Caco-2 (cell line): ENCODE measurements around the gene RBM20. TPM values are rescaled to one million over a fixed set of nuclear protein-coding genes. Genes with fewer than 3 reads are reported as not detected.

Source experiments
- BruUV-seq: library from RNA; stranded (reverse); fragments of 400-500 nt; replicated peaks from 2 replicates; lab custom pipeline; 2021; lab: Mats Ljungman, UMichigan
- CTCF ChIA-PET: fragments of 300-600 bp; sonication (Branson Sonifier 250); formaldehyde crosslinking; loops from one replicate; lab custom pipeline; 2022; ENCODE audit warnings: antibody characterized with exemption; lab: Charles Lee
- POLR2A ChIA-PET: fragments of 300-600 bp; sonication (Branson Sonifier 250); formaldehyde crosslinking; loops from one replicate; lab custom pipeline; 2022; ENCODE audit warnings: antibody characterized with exemption; lab: Charles Lee
- DNase-seq, 2 experiments: peaks; one replicate each; pipeline versions ENCODE4 v3.0.0 to v3.0.0-alpha.2; 2020 to 2022
- H3K27me3 ChIP-seq: replicated peaks from 2 replicates; pipeline ENCODE4 v1.6.0; 2011; ENCODE audit warnings: low read length; ENCODE audit not compliant: control insufficient read depth, insufficient read depth
- H3K36me3 ChIP-seq: 2 replicates; pipeline ENCODE4 v1.5.1; 2011; ENCODE audit warnings: low read length; ENCODE audit not compliant: control insufficient read depth, insufficient read depth
- H3K4me1 ChIP-seq: fragments of 250-450 bp; sonication (Bioruptor Pico); 2 replicates; pipeline ENCODE4 v1.5.1; 2020; ENCODE audit warnings: mild to moderate bottlenecking
- H3K4me3 ChIP-seq: 2 replicates; pipeline ENCODE4 v1.5.1; 2011; ENCODE audit warnings: low read depth, mild to moderate bottlenecking, control low read depth, low read length
- H3K9me3 ChIP-seq: fragments of 250-450 bp; sonication (Bioruptor Pico); 2 replicates; pipeline ENCODE4 v1.5.1; 2020; ENCODE audit warnings: mild to moderate bottlenecking, moderate library complexity
- H3K27ac Mint-ChIP-seq: one replicate; pipeline ENCODE4 v1.8.0; 2022; ENCODE audit warnings: mixed read lengths; ENCODE audit not compliant: unreplicated experiment
- H3K27me3 Mint-ChIP-seq: one replicate; pipeline ENCODE4 v1.8.0; 2022; ENCODE audit warnings: mixed read lengths; ENCODE audit not compliant: insufficient read depth, unreplicated experiment
- H3K36me3 Mint-ChIP-seq: one replicate; pipeline ENCODE4 v1.8.0; 2022; ENCODE audit warnings: mild to moderate bottlenecking, mixed read lengths; ENCODE audit not compliant: insufficient read depth, unreplicated experiment
- H3K4me1 Mint-ChIP-seq: one replicate; pipeline ENCODE4 v1.8.0; 2022; ENCODE audit warnings: low read depth, mixed read lengths; ENCODE audit not compliant: unreplicated experiment
- H3K4me3 Mint-ChIP-seq: one replicate; pipeline ENCODE4 v1.8.0; 2022; ENCODE audit warnings: mild to moderate bottlenecking, moderate library complexity, mixed read lengths; ENCODE audit not compliant: unreplicated experiment
- H3K9me3 Mint-ChIP-seq: one replicate; pipeline ENCODE4 v1.8.0; 2022; ENCODE audit warnings: mixed read lengths; ENCODE audit not compliant: unreplicated experiment
- CTCF ChIP-seq, 2 experiments: fragments of 200-600 bp in 1 of 2; IDR thresholded peaks; 1 replicate in 1 of 2; 2 replicates in 1 of 2; pipeline versions ENCODE4 v1.5.1 to v1.8.0; 2011 to 2022; ENCODE audit warnings: antibody characterized with exemption in 1 of 2, control low read depth in 1 of 2, inconsistent platforms in 1 of 2, low read depth in 1 of 2, low read length in 1 of 2, mild to moderate bottlenecking in 1 of 2, moderate library complexity in 1 of 2; ENCODE audit not compliant: insufficient read depth in 1 of 2, severe bottlenecking in 1 of 2, unreplicated experiment in 1 of 2
- intact Hi-C: fragments of 100-400 bp; cut with micrococcal nuclease; formaldehyde crosslinking; loops from one replicate; pipeline ENCODE4 v1.10.0; 2022; ENCODE audit not compliant: unreplicated experiment
- total RNA-seq: library from RNA; stranded (reverse); gene quantifications from 2 replicates; pipeline ENCODE4 v1.2.3, GENCODE V29; 2022

The RBM20 gene
- total RNA-seq, 1 experiment from 2014 or later, result 0.36 TPM

DNA sequence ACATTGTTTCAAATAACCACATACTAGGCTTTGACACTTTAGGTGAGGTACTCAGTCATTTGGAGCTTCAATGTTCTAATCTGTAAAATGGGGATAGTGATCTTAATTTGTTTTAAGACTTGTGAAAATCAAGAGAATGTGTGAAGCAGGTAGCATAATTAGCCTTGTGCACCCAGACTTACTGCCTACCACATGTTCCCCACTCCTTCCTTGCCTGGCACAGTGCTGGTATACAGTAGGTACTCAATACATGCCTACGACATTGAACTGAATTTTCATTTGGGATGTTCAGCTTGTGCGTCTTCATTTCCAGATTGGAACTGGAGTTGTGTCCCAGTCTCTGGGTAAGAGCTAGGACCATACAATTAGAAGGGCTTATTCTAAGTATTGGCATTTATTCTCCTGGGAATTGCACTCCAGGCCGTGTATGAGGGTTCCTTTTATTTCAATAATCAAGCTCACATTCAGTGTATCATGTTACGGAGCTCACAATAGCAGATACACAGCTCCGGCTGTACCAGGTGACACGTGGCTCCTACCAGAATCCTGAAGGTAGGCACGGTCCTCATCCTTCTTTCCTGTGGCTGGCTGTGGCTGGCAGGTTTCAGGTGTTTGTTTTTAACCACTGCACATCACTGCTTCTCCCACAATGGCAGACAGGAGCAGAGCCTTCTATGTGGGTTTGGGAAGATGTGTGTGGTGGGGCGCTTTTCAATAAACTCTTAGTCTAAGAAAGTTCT lies 118.1 kb downstream of the RBM20 start:
- no peaks in the 10 kb centered on the region for H3K27me3 Mint-ChIP-seq
- intact Hi-C loops, result no loop called here
- CTCF ChIA-PET, result no interaction called here

DNA sequence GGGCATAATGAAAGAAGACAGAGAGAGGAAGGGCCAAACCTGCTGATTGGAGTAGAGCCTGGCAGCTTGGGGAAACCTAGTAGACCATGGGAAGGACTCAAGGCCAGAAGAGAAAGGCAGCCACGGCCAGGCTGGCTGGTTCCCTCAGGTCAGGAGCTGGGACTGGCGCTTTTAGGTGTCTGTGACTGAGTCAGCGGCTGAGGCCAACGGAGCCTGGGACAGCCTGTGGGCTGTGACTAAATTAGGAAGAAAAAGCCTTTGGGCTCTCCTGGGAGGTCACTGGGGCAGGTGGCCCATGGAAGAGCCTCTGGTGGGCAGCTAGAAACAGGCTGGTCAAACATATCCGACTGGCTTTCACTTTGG lies 118.7 kb downstream of the RBM20 start:
- no peaks in the 10 kb centered on the region for H3K9me3 Mint-ChIP-seq
- Histone ChIP-seq H3K27me3 (no peaks in the 10 kb centered on the region), H3K36me3 (no peaks in the 10 kb centered on the region), H3K4me1 (no peaks in the 10 kb centered on the region), H3K4me3 (no peak overlapping the region), H3K9me3 (no peaks in the 10 kb centered on the region)
- BruUV-seq, result no TSS peak
- ChIA-PET CTCF (no interaction called here), POLR2A (interaction anchor here (0.6 kb wide), 1 partner anchor 562 kb away, joined by 3 read pairs; no protein-coding TSS in a partner anchor)
- H3K27ac Mint-ChIP-seq, result no peak overlapping the region
- no peaks in the 10 kb centered on the region for H3K4me1 Mint-ChIP-seq
- H3K4me3 Mint-ChIP-seq, result no peak overlapping the region
- H3K27me3 Mint-ChIP-seq, result no peaks in the 10 kb centered on the region
- DNase-seq, result no peak
- intact Hi-C loops, result no loop called here
- no peak for TF ChIP-seq CTCF (IDR thresholded peaks at IDR 0.05; ENCODE audit: insufficient read depth in 1 of 2, low read depth in 1 of 2, low read length in 1 of 2, severe bottlenecking in 1 of 2, unreplicated experiment in 1 of 2)
- no peaks in the 10 kb centered on the region for H3K36me3 Mint-ChIP-seq

More for the DNA sequence above, 118.1 kb downstream of the RBM20 start:
- Mint-ChIP-seq H3K9me3 (no peaks in the 10 kb centered on the region), H3K4me3 (no peak overlapping the region), H3K27ac (no peak overlapping the region), H3K4me1 (no peaks in the 10 kb centered on the region), H3K36me3 (no peaks in the 10 kb centered on the region)
- no TSS peak for BruUV-seq
- H3K4me3 ChIP-seq, result no peak overlapping the region
- POLR2A ChIA-PET, result interaction anchor here (0.6 kb wide), 1 partner anchor 562 kb away, joined by 3 read pairs; no protein-coding TSS in a partner anchor
- H3K36me3 ChIP-seq, result no peaks in the 10 kb centered on the region
- no peaks in the 10 kb centered on the region for H3K9me3 ChIP-seq
- no peaks in the 10 kb centered on the region for H3K4me1 ChIP-seq
- H3K27me3 ChIP-seq, result no peaks in the 10 kb centered on the region
- TF ChIP-seq CTCF (IDR thresholded peaks at IDR 0.05; ENCODE audit: insufficient read depth in 1 of 2, low read depth in 1 of 2, low read length in 1 of 2, severe bottlenecking in 1 of 2, unreplicated experiment in 1 of 2), result no peak
- no peak for DNase-seq

- no TSS peak for BruUV-seq
- intact Hi-C loops, result no loop called here
- H3K27ac Mint-ChIP-seq, result no peak overlapping the region
- TF ChIP-seq CTCF (IDR thresholded peaks at IDR 0.05; ENCODE audit: insufficient read depth in 1 of 2, low read depth in 1 of 2, low read length in 1 of 2, severe bottlenecking in 1 of 2, unreplicated experiment in 1 of 2), result no peak
- Histone ChIP-seq H3K4me1 (no peaks in the 10 kb centered on the region), H3K9me3 (no peaks in the 10 kb centered on the region), H3K27me3 (no peaks in the 10 kb centered on the region), H3K4me3 (no peak overlapping the region), H3K36me3 (no peaks in the 10 kb centered on the region)
- no peak overlapping the region for H3K4me3 Mint-ChIP-seq
- ChIA-PET POLR2A (no interaction called here), CTCF (no interaction called here)
- no peak for DNase-seq
- H3K9me3 Mint-ChIP-seq, result no peaks in the 10 kb centered on the region
- no peaks in the 10 kb centered on the region for H3K27me3 Mint-ChIP-seq
- no peaks in the 10 kb centered on the region for H3K4me1 Mint-ChIP-seq
- H3K36me3 Mint-ChIP-seq, result no peaks in the 10 kb centered on the region
Observed at GRCh38 chr10:110764378-110764777, 120.2 kb downstream of the RBM20 start.
